ENCODE measurements around the gene CAT.

CAT gene

GRCh38 chr11:34493926-34494595, 55.3 kb downstream of the CAT start:
- H3K4me1 Mint-ChIP-seq: no peaks in the 10 kb centered on the region
- no peak overlapping the region for H3K4me3 Mint-ChIP-seq
- no peaks in the 10 kb centered on the region for H3K9me3 Mint-ChIP-seq
- H3K36me3 Mint-ChIP-seq: no peaks in the 10 kb centered on the region
- no peaks in the 10 kb centered on the region for H3K27me3 Mint-ChIP-seq
- H3K27ac Mint-ChIP-seq: no peak overlapping the region

- H3K27ac Mint-ChIP-seq: no peak overlapping the region
- no peaks in the 10 kb centered on the region for H3K27me3 Mint-ChIP-seq
- H3K4me1 Mint-ChIP-seq: no peaks in the 10 kb centered on the region
- no peaks in the 10 kb centered on the region for H3K9me3 Mint-ChIP-seq
- H3K36me3 Mint-ChIP-seq: no peaks in the 10 kb centered on the region
- no peak overlapping the region for H3K4me3 Mint-ChIP-seq
Measured at GRCh38 chr11:34495239-34495723, 56.5 kb downstream of the CAT start.

GRCh38 chr11:34495724-34496377, 57.1 kb downstream of the CAT start:
- Mint-ChIP-seq H3K4me1 (no peaks in the 10 kb centered on the region), H3K36me3 (no peaks in the 10 kb centered on the region)

GRCh38 chr11:34499719-34500500, 61.2 kb downstream of the CAT start:
- Mint-ChIP-seq H3K4me3 (no peak overlapping the region), H3K9me3 (no peaks in the 10 kb centered on the region), H3K27me3 (no peaks in the 10 kb centered on the region), H3K27ac (no peak overlapping the region), H3K4me1 (no peaks in the 10 kb centered on the region), H3K36me3 (no peaks in the 10 kb centered on the region)

More at GRCh38 chr11:34495724-34496377, 57.1 kb downstream of the CAT start:
- H3K27ac Mint-ChIP-seq: no peak overlapping the region
- no peaks in the 10 kb centered on the region for H3K27me3 Mint-ChIP-seq
- H3K4me3 Mint-ChIP-seq: no peak overlapping the region
- no peaks in the 10 kb centered on the region for H3K9me3 Mint-ChIP-seq

GRCh38 chr11:34501500-34501899, 62.8 kb downstream of the CAT start:
- no peaks in the 10 kb centered on the region for H3K4me1 Mint-ChIP-seq
- no peaks in the 10 kb centered on the region for H3K27me3 Mint-ChIP-seq
- no peaks in the 10 kb centered on the region for H3K36me3 Mint-ChIP-seq
- no peak overlapping the region for H3K4me3 Mint-ChIP-seq
- no peaks in the 10 kb centered on the region for H3K9me3 Mint-ChIP-seq
- H3K27ac Mint-ChIP-seq: no peak overlapping the region

GRCh38 chr11:34501949-34502348, 63.2 kb downstream of the CAT start:
- H3K4me3 Mint-ChIP-seq: no peak overlapping the region
- H3K27me3 Mint-ChIP-seq: no peaks in the 10 kb centered on the region
- H3K9me3 Mint-ChIP-seq: no peaks in the 10 kb centered on the region
- H3K36me3 Mint-ChIP-seq: no peaks in the 10 kb centered on the region
- no peaks in the 10 kb centered on the region for H3K4me1 Mint-ChIP-seq
- H3K27ac Mint-ChIP-seq: no peak overlapping the region

GRCh38 chr11:34502949-34503348, 64.2 kb downstream of the CAT start:
- H3K9me3 Mint-ChIP-seq: no peaks in the 10 kb centered on the region
- no peaks in the 10 kb centered on the region for H3K4me1 Mint-ChIP-seq
- H3K27me3 Mint-ChIP-seq: no peaks in the 10 kb centered on the region
- H3K27ac Mint-ChIP-seq: no peak overlapping the region
- no peak overlapping the region for H3K4me3 Mint-ChIP-seq
- H3K36me3 Mint-ChIP-seq: no peaks in the 10 kb centered on the region

GRCh38 chr11:34505874-34506273, 67.1 kb downstream of the CAT start:
- H3K27me3 Mint-ChIP-seq: no peaks in the 10 kb centered on the region
- H3K9me3 Mint-ChIP-seq: no peaks in the 10 kb centered on the region
- no peak overlapping the region for H3K4me3 Mint-ChIP-seq
- H3K27ac Mint-ChIP-seq: no peak overlapping the region
- H3K36me3 Mint-ChIP-seq: no peaks in the 10 kb centered on the region
- H3K4me1 Mint-ChIP-seq: no peaks in the 10 kb centered on the region

GRCh38 chr11:34507156-34507555, 68.4 kb downstream of the CAT start:
- no peaks in the 10 kb centered on the region for H3K9me3 Mint-ChIP-seq
- no peaks in the 10 kb centered on the region for H3K4me1 Mint-ChIP-seq
- no peaks in the 10 kb centered on the region for H3K36me3 Mint-ChIP-seq
- no peak overlapping the region for H3K27ac Mint-ChIP-seq
- no peak overlapping the region for H3K4me3 Mint-ChIP-seq
- no peaks in the 10 kb centered on the region for H3K27me3 Mint-ChIP-seq

- Mint-ChIP-seq H3K9me3 (no peaks in the 10 kb centered on the region), H3K4me3 (no peak overlapping the region), H3K27me3 (no peaks in the 10 kb centered on the region), H3K4me1 (no peaks in the 10 kb centered on the region), H3K36me3 (no peaks in the 10 kb centered on the region), H3K27ac (no peak overlapping the region)
Measured at GRCh38 chr11:34507610-34508009, 68.9 kb downstream of the CAT start.

- H3K27me3 Mint-ChIP-seq: no peaks in the 10 kb centered on the region
- no peak overlapping the region for H3K27ac Mint-ChIP-seq
- H3K4me3 Mint-ChIP-seq: no peak overlapping the region
- no peaks in the 10 kb centered on the region for H3K4me1 Mint-ChIP-seq
- no peaks in the 10 kb centered on the region for H3K36me3 Mint-ChIP-seq
- no peaks in the 10 kb centered on the region for H3K9me3 Mint-ChIP-seq
Measured at GRCh38 chr11:34508524-34508923, 69.8 kb downstream of the CAT start.

- Mint-ChIP-seq H3K27me3 (no peaks in the 10 kb centered on the region), H3K4me3 (no peak overlapping the region), H3K36me3 (no peaks in the 10 kb centered on the region), H3K9me3 (no peaks in the 10 kb centered on the region), H3K4me1 (no peaks in the 10 kb centered on the region), H3K27ac (no peak overlapping the region)
Measured at GRCh38 chr11:34509336-34509876, 70.7 kb downstream of the CAT start.

- Mint-ChIP-seq H3K4me3 (no peak overlapping the region), H3K36me3 (no peaks in the 10 kb centered on the region), H3K27me3 (no peaks in the 10 kb centered on the region), H3K4me1 (no peaks in the 10 kb centered on the region), H3K9me3 (no peaks in the 10 kb centered on the region), H3K27ac (no peak overlapping the region)
Measured at GRCh38 chr11:34510218-34510617, 71.5 kb downstream of the CAT start.

GRCh38 chr11:34510673-34511072, 71.9 kb downstream of the CAT start:
- Mint-ChIP-seq H3K9me3 (no peaks in the 10 kb centered on the region), H3K27ac (no peak overlapping the region), H3K36me3 (no peaks in the 10 kb centered on the region), H3K4me1 (no peaks in the 10 kb centered on the region), H3K4me3 (no peak overlapping the region), H3K27me3 (no peaks in the 10 kb centered on the region)

- H3K36me3 Mint-ChIP-seq: no peaks in the 10 kb centered on the region
- no peaks in the 10 kb centered on the region for H3K27me3 Mint-ChIP-seq
- H3K4me3 Mint-ChIP-seq: no peak overlapping the region
- no peak overlapping the region for H3K27ac Mint-ChIP-seq
- H3K9me3 Mint-ChIP-seq: no peaks in the 10 kb centered on the region
- no peaks in the 10 kb centered on the region for H3K4me1 Mint-ChIP-seq
Measured at GRCh38 chr11:34512840-34513681, 74.3 kb downstream of the CAT start.

Data from activated naive CD4-positive, alpha-beta T cell treated with anti-CD3 and anti-CD28 coated beads, Interleukin-2, amount 50 U/mL, for 24 hours (primary cell).